ENCODE measurements around the gene CLCN1. TPM values are rescaled to one million over a fixed set of nuclear protein-coding genes. Genes with fewer than 3 reads are reported as not detected.

The CLCN1 gene
- polyA plus RNA-seq, 2 of the 4 experiments (the other 2 are of a cell fraction) = 0.08 TPM; not detected in 1

DNA sequence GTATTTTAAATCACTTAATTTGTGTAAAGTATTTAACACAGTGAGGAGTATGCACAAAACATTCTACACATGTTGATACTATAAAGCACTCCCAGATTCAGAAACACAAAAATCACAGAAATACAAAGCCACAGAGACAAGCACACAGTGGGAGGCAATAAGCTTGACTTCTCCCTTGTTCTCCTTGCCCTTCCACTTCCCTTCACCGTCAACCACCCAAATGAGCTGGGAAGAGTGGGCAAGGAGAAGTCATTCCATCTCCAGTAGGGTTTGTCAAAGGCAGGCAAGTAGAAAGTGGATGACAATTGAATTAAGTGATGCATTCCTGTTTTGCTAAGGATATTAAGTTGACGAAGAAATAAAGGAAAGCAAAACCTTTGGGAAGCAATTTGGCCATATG is 35.3 kb upstream of the CLCN1 start:
- TF ChIP-seq ZC3H11A (IDR thresholded peaks at IDR 0.05) = no peak
- TF ChIP-seq POLR2AphosphoS2 (conservative IDR thresholded peaks at IDR 0.05; ENCODE audit: low read length) = no peak
- TF ChIP-seq, protein P1, sequence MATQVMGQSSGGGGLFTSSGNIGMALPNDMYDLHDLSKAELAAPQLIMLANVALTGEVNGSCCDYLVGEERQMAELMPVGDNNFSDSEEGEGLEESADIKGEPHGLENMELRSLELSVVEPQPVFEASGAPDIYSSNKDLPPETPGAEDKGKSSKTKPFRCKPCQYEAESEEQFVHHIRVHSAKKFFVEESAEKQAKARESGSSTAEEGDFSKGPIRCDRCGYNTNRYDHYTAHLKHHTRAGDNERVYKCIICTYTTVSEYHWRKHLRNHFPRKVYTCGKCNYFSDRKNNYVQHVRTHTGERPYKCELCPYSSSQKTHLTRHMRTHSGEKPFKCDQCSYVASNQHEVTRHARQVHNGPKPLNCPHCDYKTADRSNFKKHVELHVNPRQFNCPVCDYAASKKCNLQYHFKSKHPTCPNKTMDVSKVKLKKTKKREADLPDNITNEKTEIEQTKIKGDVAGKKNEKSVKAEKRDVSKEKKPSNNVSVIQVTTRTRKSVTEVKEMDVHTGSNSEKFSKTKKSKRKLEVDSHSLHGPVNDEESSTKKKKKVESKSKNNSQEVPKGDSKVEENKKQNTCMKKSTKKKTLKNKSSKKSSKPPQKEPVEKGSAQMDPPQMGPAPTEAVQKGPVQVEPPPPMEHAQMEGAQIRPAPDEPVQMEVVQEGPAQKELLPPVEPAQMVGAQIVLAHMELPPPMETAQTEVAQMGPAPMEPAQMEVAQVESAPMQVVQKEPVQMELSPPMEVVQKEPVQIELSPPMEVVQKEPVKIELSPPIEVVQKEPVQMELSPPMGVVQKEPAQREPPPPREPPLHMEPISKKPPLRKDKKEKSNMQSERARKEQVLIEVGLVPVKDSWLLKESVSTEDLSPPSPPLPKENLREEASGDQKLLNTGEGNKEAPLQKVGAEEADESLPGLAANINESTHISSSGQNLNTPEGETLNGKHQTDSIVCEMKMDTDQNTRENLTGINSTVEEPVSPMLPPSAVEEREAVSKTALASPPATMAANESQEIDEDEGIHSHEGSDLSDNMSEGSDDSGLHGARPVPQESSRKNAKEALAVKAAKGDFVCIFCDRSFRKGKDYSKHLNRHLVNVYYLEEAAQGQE (IDR thresholded peaks at IDR 0.05) = no peak
- TF ChIP-seq RFX5 (IDR thresholded peaks at IDR 0.05) = no peak
- TF ChIP-seq ZSCAN20 (CRISPR knock-in tag; IDR thresholded peaks at IDR 0.05) = no peak
- TF ChIP-seq, protein P2, sequence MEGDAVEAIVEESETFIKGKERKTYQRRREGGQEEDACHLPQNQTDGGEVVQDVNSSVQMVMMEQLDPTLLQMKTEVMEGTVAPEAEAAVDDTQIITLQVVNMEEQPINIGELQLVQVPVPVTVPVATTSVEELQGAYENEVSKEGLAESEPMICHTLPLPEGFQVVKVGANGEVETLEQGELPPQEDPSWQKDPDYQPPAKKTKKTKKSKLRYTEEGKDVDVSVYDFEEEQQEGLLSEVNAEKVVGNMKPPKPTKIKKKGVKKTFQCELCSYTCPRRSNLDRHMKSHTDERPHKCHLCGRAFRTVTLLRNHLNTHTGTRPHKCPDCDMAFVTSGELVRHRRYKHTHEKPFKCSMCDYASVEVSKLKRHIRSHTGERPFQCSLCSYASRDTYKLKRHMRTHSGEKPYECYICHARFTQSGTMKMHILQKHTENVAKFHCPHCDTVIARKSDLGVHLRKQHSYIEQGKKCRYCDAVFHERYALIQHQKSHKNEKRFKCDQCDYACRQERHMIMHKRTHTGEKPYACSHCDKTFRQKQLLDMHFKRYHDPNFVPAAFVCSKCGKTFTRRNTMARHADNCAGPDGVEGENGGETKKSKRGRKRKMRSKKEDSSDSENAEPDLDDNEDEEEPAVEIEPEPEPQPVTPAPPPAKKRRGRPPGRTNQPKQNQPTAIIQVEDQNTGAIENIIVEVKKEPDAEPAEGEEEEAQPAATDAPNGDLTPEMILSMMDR (IDR thresholded peaks at IDR 0.05) = no peak
- TF ChIP-seq, protein P3, sequence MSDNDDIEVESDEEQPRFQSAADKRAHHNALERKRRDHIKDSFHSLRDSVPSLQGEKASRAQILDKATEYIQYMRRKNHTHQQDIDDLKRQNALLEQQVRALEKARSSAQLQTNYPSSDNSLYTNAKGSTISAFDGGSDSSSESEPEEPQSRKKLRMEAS (IDR thresholded peaks at IDR 0.05) = no peak
- no peak for TF ChIP-seq RCOR1 (IDR thresholded peaks at IDR 0.05; ENCODE audit: low read depth, low read length)
- TF ChIP-seq RNF2 (IDR thresholded peaks at IDR 0.05; ENCODE audit: borderline replicate concordance, low read depth) = no peak
- TF ChIP-seq GATA3 (IDR thresholded peaks at IDR 0.05; ENCODE audit: borderline replicate concordance) = no peak
- no peak for TF ChIP-seq ZFP36 (IDR thresholded peaks at IDR 0.05; ENCODE audit: borderline replicate concordance, partially characterized antibody)
- TF ChIP-seq, protein P4, sequence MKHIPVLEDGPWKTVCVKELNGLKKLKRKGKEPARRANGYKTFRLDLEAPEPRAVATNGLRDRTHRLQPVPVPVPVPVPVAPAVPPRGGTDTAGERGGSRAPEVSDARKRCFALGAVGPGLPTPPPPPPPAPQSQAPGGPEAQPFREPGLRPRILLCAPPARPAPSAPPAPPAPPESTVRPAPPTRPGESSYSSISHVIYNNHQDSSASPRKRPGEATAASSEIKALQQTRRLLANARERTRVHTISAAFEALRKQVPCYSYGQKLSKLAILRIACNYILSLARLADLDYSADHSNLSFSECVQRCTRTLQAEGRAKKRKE (CRISPR knock-in tag; IDR thresholded peaks at IDR 0.05; ENCODE audit: low read depth) = no peak
- no peak for TF ChIP-seq EP300 (IDR thresholded peaks at IDR 0.05)
- no peak for TF ChIP-seq NR3C1 (IDR thresholded peaks at IDR 0.05)
- TF ChIP-seq FOSL2 (IDR thresholded peaks at IDR 0.05) = no peak
- TF ChIP-seq FOSL2 (CRISPR knock-in tag; IDR thresholded peaks at IDR 0.05) = no peak
- no peak for TF ChIP-seq EHF (CRISPR knock-in tag; IDR thresholded peaks at IDR 0.05)
- Histone ChIP-seq H3K4me1 (peaks cover 19% of the 10 kb centered on the region), H3K27ac (no peak overlapping the region), H3K4me3 (no peak overlapping the region), H3K4me2 (no peak overlapping the region), H3K9me3 (no peaks in the 10 kb centered on the region)
- 81% methylated on average over 2 of the region's 2 CpGs for WGBS (ENCODE audit: missing lambda C conversion rate)
- DNase-seq (ENCODE audit: low read depth in 1 of 2, low spot score in 1 of 2) = no peak
- ATAC-seq = no peak
- no peak for FAIRE-seq
- ChIA-PET CTCF (interaction anchor here (0.9 kb wide), 1 partner anchor 48 kb away, joined by 3 read pairs; no protein-coding TSS in a partner anchor), POLR2A (interaction anchor here (1.2 kb wide), 1 partner anchor 8 kb away, joined by 6 read pairs; the partner anchor contains the start of gene CASP2)

DNA sequence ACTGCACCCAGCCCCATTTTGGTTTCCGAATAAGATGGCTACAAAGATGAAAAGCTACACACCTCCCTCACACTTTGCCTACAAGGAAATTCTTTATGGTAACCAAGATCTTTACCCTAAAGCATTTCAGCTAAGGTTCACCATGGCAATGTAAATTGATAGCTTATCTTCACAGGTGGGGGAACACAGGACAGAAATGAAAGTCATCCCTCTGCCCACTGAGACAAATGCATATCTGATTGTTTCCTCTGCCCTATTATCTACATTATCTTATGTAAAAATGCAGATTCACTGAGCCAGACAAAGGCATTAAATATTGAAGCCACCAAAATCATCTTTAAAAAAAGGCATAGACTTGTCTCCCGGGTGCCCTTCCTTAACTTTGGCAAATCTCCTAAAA is 34.4 kb upstream of the CLCN1 start:
- no peak for ATAC-seq
- FAIRE-seq = no peak
- DNase-seq (ENCODE audit: low read depth in 1 of 2, low spot score in 1 of 2) = no peak
- POLR2A ChIA-PET = no interaction called here
- H3K4me3 ChIP-seq = no peak overlapping the region
- H3K4me1 ChIP-seq = peaks cover 24% of the 10 kb centered on the region
- CTCF ChIA-PET = interaction anchor here (1.1 to 1.5 kb wide), 2 partner anchors 24 to 41 kb away, joined by 3 to 6 read pairs; no protein-coding TSS in a partner anchor
- H3K27ac ChIP-seq = no peak overlapping the region
- H3K4me2 ChIP-seq = no peak overlapping the region
- TF ChIP-seq, protein P5, sequence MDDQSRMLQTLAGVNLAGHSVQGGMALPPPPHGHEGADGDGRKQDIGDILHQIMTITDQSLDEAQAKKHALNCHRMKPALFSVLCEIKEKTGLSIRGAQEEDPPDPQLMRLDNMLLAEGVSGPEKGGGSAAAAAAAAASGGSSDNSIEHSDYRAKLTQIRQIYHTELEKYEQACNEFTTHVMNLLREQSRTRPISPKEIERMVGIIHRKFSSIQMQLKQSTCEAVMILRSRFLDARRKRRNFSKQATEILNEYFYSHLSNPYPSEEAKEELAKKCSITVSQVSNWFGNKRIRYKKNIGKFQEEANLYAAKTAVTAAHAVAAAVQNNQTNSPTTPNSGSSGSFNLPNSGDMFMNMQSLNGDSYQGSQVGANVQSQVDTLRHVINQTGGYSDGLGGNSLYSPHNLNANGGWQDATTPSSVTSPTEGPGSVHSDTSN (IDR thresholded peaks at IDR 0.05) = no peak
- TF ChIP-seq NFE2L2 (conservative IDR thresholded peaks at IDR 0.05; ENCODE audit: low read length) (no peak), CHD2 (IDR thresholded peaks at IDR 0.05; ENCODE audit: low read length, partially characterized antibody) (no peak), RFX5 (IDR thresholded peaks at IDR 0.05) (no peak), ZC3H11A (IDR thresholded peaks at IDR 0.05) (no peak), KDM1A (IDR thresholded peaks at IDR 0.05; ENCODE audit: low read depth) (no peak), POLR2A (IDR thresholded peaks at IDR 0.05; ENCODE audit: low read length) (no peak), RAD21 (conservative IDR thresholded peaks at IDR 0.05 in 1 of 2, IDR thresholded peaks at IDR 0.05 in 1 of 2) (no peak), FOSB (CRISPR knock-in tag; IDR thresholded peaks at IDR 0.05) (no peak), JUN (IDR thresholded peaks at IDR 0.05) (no peak), MAFK (IDR thresholded peaks at IDR 0.05; ENCODE audit: partially characterized antibody) (no peak), EP300 (IDR thresholded peaks at IDR 0.05) (no peak), GATA3 (IDR thresholded peaks at IDR 0.05; ENCODE audit: borderline replicate concordance) (no peak), BHLHE40 (IDR thresholded peaks at IDR 0.05; ENCODE audit: low read depth, low read length) (no peak), POLR2AphosphoS2 (conservative IDR thresholded peaks at IDR 0.05; ENCODE audit: low read length) (no peak)
- TF ChIP-seq, protein P1 (IDR thresholded peaks at IDR 0.05) = no peak
- WGBS (ENCODE audit: missing lambda C conversion rate) = 88% methylated on average over 2 of the region's 2 CpGs
- H3K9me3 ChIP-seq = no peaks in the 10 kb centered on the region
